Vagina (tissue), 2 donors: ENCODE data around the gene EFEMP2.

Experiments
- CTCF ChIP-seq, 3 experiments: fragments of 450-650 bp in 2 of 3; fragments of 200-600 bp in 1 of 3; sonication (generic) in 1 of 3; IDR thresholded peaks; one replicate each; pipeline ENCODE4 v1.5.1; 2017 to 2019; ENCODE audit warnings: antibody characterized with exemption in 3 of 3, mild to moderate bottlenecking in 2 of 3, moderate library complexity in 2 of 3
- POLR2A ChIP-seq, 2 donors: fragments of 450-650 bp; IDR thresholded peaks; one replicate each; pipeline ENCODE4 v1.6.1; 2017; ENCODE audit warnings: antibody characterized with exemption in 2 of 2, mild to moderate bottlenecking in 2 of 2, moderate library complexity in 2 of 2
- POLR2AphosphoS5 ChIP-seq, 2 donors: sonication (generic); formaldehyde crosslinking; IDR thresholded peaks; one replicate each; pipeline ENCODE4 v1.9.0; 2017; ENCODE audit warnings: antibody characterized with exemption in 2 of 2, mild to moderate bottlenecking in 2 of 2, low read depth in 1 of 2; ENCODE audit not compliant: insufficient read depth in 1 of 2

GRCh38 chr11:65854161-65854592, 18.4 kb downstream of the EFEMP2 start:
- TF ChIP-seq CTCF (IDR thresholded peaks at IDR 0.05) (no peak), POLR2A (IDR thresholded peaks at IDR 0.05) (no peak), POLR2AphosphoS5 (IDR thresholded peaks at IDR 0.05; ENCODE audit: insufficient read depth in 1 of 2, low read depth in 1 of 2) (no peak)
